Panc1 (cell line): ENCODE results near the gene ALK. TPM values are rescaled to one million over a fixed set of nuclear protein-coding genes. Genes with fewer than 3 reads are reported as not detected.

Experiments used
- ATAC-seq: fragments of 200-7000 bp; cut with Tn5 transposase; 2 replicates; pipeline ENCODE4 v1.9.1; 2020; ENCODE audit warnings: mild to moderate bottlenecking, moderate library complexity
- BruUV-seq: library from RNA; stranded (reverse); fragments of 400-500 nt; replicated peaks from 2 replicates; lab custom pipeline; 2021; lab: Mats Ljungman, UMichigan
- CTCF ChIA-PET: fragments of 300-600 bp; sonication (Branson Sonifier 250); formaldehyde crosslinking; loops from one replicate; lab custom pipeline; 2022; ENCODE audit warnings: antibody characterized with exemption; lab: Charles Lee
- POLR2A ChIA-PET: fragments of 300-600 bp; sonication (Branson Sonifier 250); formaldehyde crosslinking; loops from one replicate; lab custom pipeline; 2022; ENCODE audit warnings: antibody characterized with exemption; lab: Charles Lee
- DNase-seq: peaks from one replicate; pipeline ENCODE4 v3.0.0-alpha.2; 2010; ENCODE audit warnings: low read depth, low spot score
- H3K27ac ChIP-seq: 2 replicates; pipeline ENCODE4 v1.5.1; 2011; ENCODE audit warnings: mild to moderate bottlenecking, low read length, inconsistent platforms
- H3K27me3 ChIP-seq: fragments of 200-500 bp; sonication (Bioruptor generic); 2 replicates; pipeline ENCODE4 v1.6.0; 2014; ENCODE audit warnings: low read length, inconsistent platforms; ENCODE audit not compliant: control insufficient read depth, insufficient read depth
- H3K36me3 ChIP-seq: fragments of 200-500 bp; sonication (Bioruptor generic); 2 replicates; pipeline ENCODE4 v1.5.1; 2014; ENCODE audit warnings: inconsistent platforms, mild to moderate bottlenecking, low read length, moderate library complexity; ENCODE audit not compliant: control insufficient read depth, insufficient read depth
- H3K4me1 ChIP-seq: 2 replicates; pipeline ENCODE4 v1.5.1; 2011; ENCODE audit warnings: inconsistent platforms, mild to moderate bottlenecking, low read length, moderate library complexity; ENCODE audit not compliant: control insufficient read depth, insufficient read depth
- H3K4me3 ChIP-seq, 2 experiments: 2 replicates each; pipeline ENCODE4 v1.5.1; 2011 to 2012; ENCODE audit warnings: low read depth in 2 of 2, low read length in 2 of 2, mild to moderate bottlenecking in 2 of 2, inconsistent platforms in 1 of 2, moderate library complexity in 1 of 2
- H3K9me3 ChIP-seq: fragments of 200-500 bp; sonication (Bioruptor generic); 2 replicates; pipeline ENCODE4 v1.5.1; 2014; ENCODE audit warnings: low read depth, mild to moderate bottlenecking, inconsistent platforms, low read length, moderate library complexity; ENCODE audit not compliant: control insufficient read depth, insufficient read depth
- POLR2AphosphoS5 ChIP-seq: IDR thresholded peaks from 2 replicates; pipeline ENCODE4 v1.6.1; 2012; ENCODE audit warnings: mild to moderate bottlenecking, low read depth, low read length, moderate library complexity
- SIN3A ChIP-seq: IDR thresholded peaks from 2 replicates; pipeline ENCODE4 v1.6.1; 2012; ENCODE audit warnings: low read depth, mild to moderate bottlenecking, low read length, moderate library complexity, borderline replicate concordance; ENCODE audit not compliant: insufficient read depth
- TCF7L2 ChIP-seq: IDR thresholded peaks from 2 replicates; pipeline ENCODE4 v1.6.1; 2011; ENCODE audit warnings: mild to moderate bottlenecking, low read depth, low read length, inconsistent platforms
- in situ Hi-C: cut with HindIII; loops from 2 replicates; pipeline ENCODE4 v1.10.0; 2016; ENCODE audit warnings: low sequenced_read_pairs, low pct_unique_long_range_greater_than_20kb
- intact Hi-C: fragments of 100-400 bp; cut with micrococcal nuclease; formaldehyde crosslinking; loops from one replicate; pipeline ENCODE4 v1.10.0; 2022; ENCODE audit not compliant: unreplicated experiment
- total RNA-seq: library from RNA; stranded (reverse); gene quantifications from one replicate; pipeline ENCODE4 v1.2.1, GENCODE V29; 2021; ENCODE audit not compliant: unreplicated experiment
- TF ChIP-seq, protein P1 (sequence below): fragments of 450-650 bp; IDR thresholded peaks from 2 replicates; pipeline ENCODE4 v1.5.1; 2017; ENCODE audit warnings: mild to moderate bottlenecking
- TF ChIP-seq, protein P2 (sequence below), 2 experiments: IDR thresholded peaks; 2 replicates each; pipeline ENCODE4 v1.6.1; 2011 to 2012; ENCODE audit warnings: low read depth in 2 of 2, control low read depth in 1 of 2, low read length in 1 of 2, mild to moderate bottlenecking in 1 of 2, moderate library complexity in 1 of 2; ENCODE audit not compliant: insufficient read depth in 1 of 2

Gene ALK
- total RNA-seq, 1 experiment from 2014 or later = not detected

DNA sequence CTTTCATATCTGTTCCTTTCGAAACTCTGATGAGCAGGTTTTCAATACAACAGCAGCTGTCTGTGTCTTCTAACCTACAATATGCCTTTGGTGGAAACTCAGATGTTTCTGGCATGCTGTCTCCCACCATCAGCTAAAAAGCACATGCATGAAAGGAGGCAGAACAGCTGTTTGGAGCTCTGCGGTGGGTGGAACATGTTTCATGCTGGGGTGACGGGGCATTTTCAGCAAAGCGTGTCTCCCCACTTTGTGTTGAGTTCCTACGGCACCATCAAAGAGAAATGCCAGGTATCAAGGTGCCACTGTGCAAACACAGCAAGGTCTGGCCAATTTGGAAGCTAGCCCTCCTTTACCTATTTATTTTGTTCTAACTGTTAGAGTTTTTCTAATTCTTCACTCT, 516.1 kb downstream of the ALK start:
- DNase-seq = no peak
- Histone ChIP-seq H3K27me3 (peaks cover 10% of the 10 kb centered on the region), H3K9me3 (no peaks in the 10 kb centered on the region), H3K36me3 (no peaks in the 10 kb centered on the region), H3K4me1 (no peaks in the 10 kb centered on the region), H3K27ac (no peak overlapping the region), H3K4me3 (no peak overlapping the region)
- TF ChIP-seq, protein P1, sequence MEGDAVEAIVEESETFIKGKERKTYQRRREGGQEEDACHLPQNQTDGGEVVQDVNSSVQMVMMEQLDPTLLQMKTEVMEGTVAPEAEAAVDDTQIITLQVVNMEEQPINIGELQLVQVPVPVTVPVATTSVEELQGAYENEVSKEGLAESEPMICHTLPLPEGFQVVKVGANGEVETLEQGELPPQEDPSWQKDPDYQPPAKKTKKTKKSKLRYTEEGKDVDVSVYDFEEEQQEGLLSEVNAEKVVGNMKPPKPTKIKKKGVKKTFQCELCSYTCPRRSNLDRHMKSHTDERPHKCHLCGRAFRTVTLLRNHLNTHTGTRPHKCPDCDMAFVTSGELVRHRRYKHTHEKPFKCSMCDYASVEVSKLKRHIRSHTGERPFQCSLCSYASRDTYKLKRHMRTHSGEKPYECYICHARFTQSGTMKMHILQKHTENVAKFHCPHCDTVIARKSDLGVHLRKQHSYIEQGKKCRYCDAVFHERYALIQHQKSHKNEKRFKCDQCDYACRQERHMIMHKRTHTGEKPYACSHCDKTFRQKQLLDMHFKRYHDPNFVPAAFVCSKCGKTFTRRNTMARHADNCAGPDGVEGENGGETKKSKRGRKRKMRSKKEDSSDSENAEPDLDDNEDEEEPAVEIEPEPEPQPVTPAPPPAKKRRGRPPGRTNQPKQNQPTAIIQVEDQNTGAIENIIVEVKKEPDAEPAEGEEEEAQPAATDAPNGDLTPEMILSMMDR = no peak
- TF ChIP-seq, protein P2, sequence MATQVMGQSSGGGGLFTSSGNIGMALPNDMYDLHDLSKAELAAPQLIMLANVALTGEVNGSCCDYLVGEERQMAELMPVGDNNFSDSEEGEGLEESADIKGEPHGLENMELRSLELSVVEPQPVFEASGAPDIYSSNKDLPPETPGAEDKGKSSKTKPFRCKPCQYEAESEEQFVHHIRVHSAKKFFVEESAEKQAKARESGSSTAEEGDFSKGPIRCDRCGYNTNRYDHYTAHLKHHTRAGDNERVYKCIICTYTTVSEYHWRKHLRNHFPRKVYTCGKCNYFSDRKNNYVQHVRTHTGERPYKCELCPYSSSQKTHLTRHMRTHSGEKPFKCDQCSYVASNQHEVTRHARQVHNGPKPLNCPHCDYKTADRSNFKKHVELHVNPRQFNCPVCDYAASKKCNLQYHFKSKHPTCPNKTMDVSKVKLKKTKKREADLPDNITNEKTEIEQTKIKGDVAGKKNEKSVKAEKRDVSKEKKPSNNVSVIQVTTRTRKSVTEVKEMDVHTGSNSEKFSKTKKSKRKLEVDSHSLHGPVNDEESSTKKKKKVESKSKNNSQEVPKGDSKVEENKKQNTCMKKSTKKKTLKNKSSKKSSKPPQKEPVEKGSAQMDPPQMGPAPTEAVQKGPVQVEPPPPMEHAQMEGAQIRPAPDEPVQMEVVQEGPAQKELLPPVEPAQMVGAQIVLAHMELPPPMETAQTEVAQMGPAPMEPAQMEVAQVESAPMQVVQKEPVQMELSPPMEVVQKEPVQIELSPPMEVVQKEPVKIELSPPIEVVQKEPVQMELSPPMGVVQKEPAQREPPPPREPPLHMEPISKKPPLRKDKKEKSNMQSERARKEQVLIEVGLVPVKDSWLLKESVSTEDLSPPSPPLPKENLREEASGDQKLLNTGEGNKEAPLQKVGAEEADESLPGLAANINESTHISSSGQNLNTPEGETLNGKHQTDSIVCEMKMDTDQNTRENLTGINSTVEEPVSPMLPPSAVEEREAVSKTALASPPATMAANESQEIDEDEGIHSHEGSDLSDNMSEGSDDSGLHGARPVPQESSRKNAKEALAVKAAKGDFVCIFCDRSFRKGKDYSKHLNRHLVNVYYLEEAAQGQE (IDR thresholded peaks at IDR 0.05; ENCODE audit: insufficient read depth in 1 of 2, low read depth in 2 of 2, low read length in 1 of 2) = no peak
- TF ChIP-seq POLR2AphosphoS5 = no peak
- no peak for TF ChIP-seq TCF7L2
- TF ChIP-seq SIN3A = no peak
- BruUV-seq = no TSS peak
- ATAC-seq = no peak
- intact Hi-C loops (no loop called here), in situ Hi-C loops (no loop called here)
- ChIA-PET CTCF (interaction anchor here (0.6 kb wide), 1 partner anchor 728 kb away, joined by 4 read pairs; no protein-coding TSS in a partner anchor), POLR2A (no interaction called here)

DNA sequence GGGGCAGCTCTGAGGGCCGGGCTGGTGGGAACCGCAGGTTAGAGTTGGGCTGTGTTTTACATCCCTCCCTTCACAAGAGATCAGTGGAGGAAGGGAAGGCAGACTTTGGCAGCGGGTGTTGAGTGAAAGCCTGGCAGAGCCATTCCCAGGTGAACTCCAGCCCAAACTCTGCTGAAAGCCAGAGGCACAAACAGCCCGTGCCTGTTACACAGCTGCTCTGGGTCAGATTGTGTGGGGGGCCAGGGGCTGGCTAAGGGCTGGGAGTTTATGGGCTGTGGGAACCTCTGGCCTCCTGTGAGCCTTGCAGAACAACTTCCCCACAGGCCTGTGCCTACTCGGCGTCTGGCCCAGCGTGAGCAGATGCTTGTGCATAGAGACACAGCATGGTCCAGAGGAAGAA, 519.4 kb downstream of the ALK start:
- Histone ChIP-seq H3K4me3 (no peak overlapping the region), H3K36me3 (no peaks in the 10 kb centered on the region), H3K9me3 (no peaks in the 10 kb centered on the region), H3K4me1 (no peaks in the 10 kb centered on the region), H3K27ac (no peak overlapping the region), H3K27me3 (peaks cover 8% of the 10 kb centered on the region)
- BruUV-seq = no TSS peak
- ChIA-PET POLR2A (no interaction called here), CTCF (no interaction called here)
- no peak for DNase-seq
- intact Hi-C loops (no loop called here), in situ Hi-C loops (no loop called here)
- TF ChIP-seq TCF7L2 = no peak
- TF ChIP-seq SIN3A = no peak
- TF ChIP-seq, protein P2 (IDR thresholded peaks at IDR 0.05; ENCODE audit: insufficient read depth in 1 of 2, low read depth in 2 of 2, low read length in 1 of 2) = no peak
- TF ChIP-seq POLR2AphosphoS5 = no peak
- TF ChIP-seq, protein P1 = no peak
- ATAC-seq = no peak
